Measurements from ENCODE around the gene AP1G1. TPM values are rescaled to one million over a fixed set of nuclear protein-coding genes. Genes with fewer than 3 reads are reported as not detected.
"Not testable (repeated sequence)": the region's sequence is repeated elsewhere in the genome, so short reads cannot be mapped to it uniquely, and the experiment has no call there.

AP1G1 gene
- total RNA-seq, 2 donors from 2014 or later: 38.6 to 44.6 TPM

DNA sequence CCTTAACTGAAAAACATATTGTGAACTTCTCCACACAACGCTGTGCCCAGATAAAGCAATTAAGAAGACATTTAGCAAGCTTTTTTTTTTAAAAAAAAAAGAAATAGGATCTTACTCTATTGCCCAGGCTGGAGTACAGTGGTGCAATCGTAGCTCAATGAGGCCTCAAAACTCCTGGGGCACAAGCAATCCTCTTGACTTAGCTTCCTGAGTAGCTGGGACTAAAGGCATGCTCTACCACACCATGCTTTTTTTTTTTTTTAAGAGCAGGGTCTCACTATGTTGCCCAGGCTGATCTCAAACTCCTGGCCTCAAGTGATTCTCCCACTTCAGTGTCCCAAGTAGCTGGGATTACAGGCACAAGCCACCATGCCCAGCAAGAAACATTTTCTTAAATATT, 20.1 kb downstream of the AP1G1 start:
- peaks cover 41% of the 10 kb centered on the region for H3K36me3 ChIP-seq
- no peak for DNase-seq (ENCODE audit: low spot score)
- no peak overlapping the region for H3K4me3 ChIP-seq
- H3K27me3 ChIP-seq: no peaks in the 10 kb centered on the region
- H3K9me3 ChIP-seq: no peaks in the 10 kb centered on the region
- no peak for TF ChIP-seq CTCF (IDR thresholded peaks at IDR 0.05)
- peaks cover 0 to 3% of the 10 kb centered on the region in 2 donors for H3K4me1 ChIP-seq
- H3K27ac ChIP-seq: no peak overlapping the region

DNA sequence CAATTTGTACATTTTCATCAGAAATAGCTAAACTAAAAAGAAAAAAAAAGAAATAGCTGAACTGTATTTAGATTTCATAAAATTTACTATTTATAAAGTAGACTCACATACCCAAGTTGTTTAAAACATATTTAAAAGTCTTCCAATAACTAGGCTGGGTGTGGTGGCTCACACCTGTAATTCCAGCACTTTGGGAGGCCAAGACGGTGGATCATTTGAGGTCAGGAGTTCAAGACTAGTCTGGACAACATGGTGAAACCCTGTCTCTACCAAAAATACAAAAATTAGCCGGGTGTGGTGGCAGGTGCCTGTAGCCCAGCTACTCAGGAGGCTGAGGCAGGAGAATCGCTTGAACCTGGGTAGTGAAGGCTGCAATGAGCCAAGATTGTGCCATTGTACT, 23.5 kb downstream of the AP1G1 start:
- H3K9me3 ChIP-seq; H3K4me1 ChIP-seq; H3K27ac ChIP-seq; DNase-seq (ENCODE audit: low spot score); H3K4me3 ChIP-seq; H3K27me3 ChIP-seq: not testable (repeated sequence)
- H3K36me3 ChIP-seq: peaks cover 41% of the 10 kb centered on the region

GRCh38 chr16:71784093-71784492, 24.5 kb downstream of the AP1G1 start:
- H3K4me3 ChIP-seq: no peak overlapping the region
- no peak for TF ChIP-seq CTCF (IDR thresholded peaks at IDR 0.05)
- peaks cover 36% of the 10 kb centered on the region for H3K36me3 ChIP-seq
- H3K27me3 ChIP-seq: no peaks in the 10 kb centered on the region
- no peaks in the 10 kb centered on the region for H3K9me3 ChIP-seq
- DNase-seq (ENCODE audit: low spot score): no peak
- H3K27ac ChIP-seq: no peak overlapping the region
- peaks cover 0 to 2% of the 10 kb centered on the region in 2 donors for H3K4me1 ChIP-seq

GRCh38 chr16:71781741-71782140, 26.9 kb downstream of the AP1G1 start:
- no peaks in the 10 kb centered on the region for H3K4me1 ChIP-seq
- no peak overlapping the region for H3K27ac ChIP-seq
- no peak for TF ChIP-seq CTCF (IDR thresholded peaks at IDR 0.05)

GRCh38 chr16:71780521-71781089, 28.0 kb downstream of the AP1G1 start:
- H3K27ac ChIP-seq: no peak overlapping the region
- no peak for DNase-seq (ENCODE audit: low spot score)
- no peaks in the 10 kb centered on the region for H3K4me1 ChIP-seq
- H3K4me3 ChIP-seq: no peak overlapping the region
- H3K9me3 ChIP-seq: no peaks in the 10 kb centered on the region
- no peaks in the 10 kb centered on the region for H3K27me3 ChIP-seq
- peaks cover 2% of the 10 kb centered on the region for H3K36me3 ChIP-seq
- no peak for TF ChIP-seq CTCF (IDR thresholded peaks at IDR 0.05)

More at GRCh38 chr16:71781741-71782140, 26.9 kb downstream of the AP1G1 start:
- no peaks in the 10 kb centered on the region for H3K27me3 ChIP-seq
- peaks cover 13% of the 10 kb centered on the region for H3K36me3 ChIP-seq
- no peaks in the 10 kb centered on the region for H3K9me3 ChIP-seq
- H3K4me3 ChIP-seq: no peak overlapping the region
- DNase-seq (ENCODE audit: low spot score): no peak

- DNase-seq (ENCODE audit: low spot score): no peak
- Histone ChIP-seq H3K4me1 (no peaks in the 10 kb centered on the region), H3K4me3 (no peak overlapping the region), H3K36me3 (peaks cover 7% of the 10 kb centered on the region), H3K9me3 (no peaks in the 10 kb centered on the region), H3K27ac (no peak overlapping the region), H3K27me3 (no peaks in the 10 kb centered on the region)
- no peak for TF ChIP-seq CTCF (IDR thresholded peaks at IDR 0.05)
Measured at GRCh38 chr16:71778780-71779179, 29.9 kb downstream of the AP1G1 start.
